GM12872 (cell line): Measurements from ENCODE around the gene MEGF11.

Experiments
- CTCF ChIP-seq: IDR thresholded peaks from 3 replicates; pipeline ENCODE4 v1.5.1; 2011; ENCODE audit warnings: low read depth, mild to moderate bottlenecking, low read length, moderate library complexity; ENCODE audit not compliant: insufficient read depth

The MEGF11 gene

GRCh38 chr15:66057089-66057488 lies 196.5 kb downstream of the MEGF11 start:
- no peak for TF ChIP-seq CTCF

- TF ChIP-seq CTCF = no peak
Measured at GRCh38 chr15:66053991-66054390, 199.6 kb downstream of the MEGF11 start.

GRCh38 chr15:66051833-66052232 lies 201.7 kb downstream of the MEGF11 start:
- no peak for TF ChIP-seq CTCF

- TF ChIP-seq CTCF = no peak
Measured at GRCh38 chr15:66050264-66050663, 203.3 kb downstream of the MEGF11 start.

GRCh38 chr15:66049353-66049752 lies 204.2 kb downstream of the MEGF11 start:
- TF ChIP-seq CTCF = no peak

GRCh38 chr15:66047321-66048024 lies 206.1 kb downstream of the MEGF11 start:
- no peak for TF ChIP-seq CTCF

- peak; percentile 49 for TF ChIP-seq CTCF
Measured at GRCh38 chr15:66046751-66047150, 206.8 kb downstream of the MEGF11 start.
